ENCODE measurements around the gene MAP1LC3A. TPM values are rescaled to one million over a fixed set of nuclear protein-coding genes. Genes with fewer than 3 reads are reported as not detected.

MAP1LC3A gene
- total RNA-seq, 2 donors from 2014 or later, result 76.7 to 85.7 TPM

- ATAC-seq (no peak), DNase-seq (no peak)
- intact Hi-C loops (cut with DNase I), result no loop called here
Measured at GRCh38 chr20:34569598-34569997, 11.1 kb downstream of the MAP1LC3A start.

DNA sequence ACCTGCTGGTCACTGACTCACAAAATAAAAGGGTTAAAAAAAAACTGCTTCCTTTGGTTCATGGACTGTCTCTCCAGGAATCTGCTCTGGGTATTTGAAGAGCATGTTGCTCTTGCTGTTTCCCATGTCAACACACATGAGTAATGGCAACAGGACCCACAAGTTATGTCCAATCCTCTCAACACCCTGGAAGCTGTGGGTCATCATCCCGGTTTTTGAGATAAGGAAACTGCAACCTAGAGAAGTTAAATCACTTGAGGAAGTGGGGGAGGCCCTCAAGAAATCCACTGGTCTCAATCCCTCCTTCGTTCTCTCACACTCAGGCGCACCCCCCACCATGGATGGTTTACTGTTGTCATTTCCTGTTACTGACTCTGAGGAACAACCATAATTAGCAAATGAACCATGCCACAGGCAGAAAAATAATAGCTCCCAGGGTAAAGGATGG is 12.4 kb downstream of the MAP1LC3A start:
- ATAC-seq, result peak in 1 of 2 donors; percentile 42
- intact Hi-C loops (cut with DNase I), result loop anchor here in 1 of 2 donors (10.0 kb wide), 1 partner anchor 184 kb away; no protein-coding TSS in a partner anchor
- DNase-seq, result no peak

DNA sequence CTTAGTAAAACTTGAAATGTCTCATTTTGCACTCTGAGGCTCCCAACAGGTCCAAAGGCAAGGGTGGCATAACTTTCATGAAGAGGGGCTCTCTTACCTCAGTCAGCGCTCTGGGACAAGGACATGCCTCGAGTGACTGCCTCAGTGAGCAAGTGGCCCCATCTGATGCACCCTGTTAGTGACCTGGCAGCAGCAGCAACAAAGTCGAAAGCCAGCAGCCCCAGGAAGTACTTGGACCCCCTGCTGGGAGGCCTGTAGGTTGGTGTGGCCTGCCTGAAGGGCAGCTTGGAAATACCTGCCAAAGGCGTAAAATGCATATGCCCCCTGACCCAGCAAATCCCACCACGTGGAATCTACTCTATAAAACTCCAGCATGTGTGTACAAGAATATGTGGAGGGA is 13.2 kb downstream of the MAP1LC3A start:
- ATAC-seq, result no peak

DNA sequence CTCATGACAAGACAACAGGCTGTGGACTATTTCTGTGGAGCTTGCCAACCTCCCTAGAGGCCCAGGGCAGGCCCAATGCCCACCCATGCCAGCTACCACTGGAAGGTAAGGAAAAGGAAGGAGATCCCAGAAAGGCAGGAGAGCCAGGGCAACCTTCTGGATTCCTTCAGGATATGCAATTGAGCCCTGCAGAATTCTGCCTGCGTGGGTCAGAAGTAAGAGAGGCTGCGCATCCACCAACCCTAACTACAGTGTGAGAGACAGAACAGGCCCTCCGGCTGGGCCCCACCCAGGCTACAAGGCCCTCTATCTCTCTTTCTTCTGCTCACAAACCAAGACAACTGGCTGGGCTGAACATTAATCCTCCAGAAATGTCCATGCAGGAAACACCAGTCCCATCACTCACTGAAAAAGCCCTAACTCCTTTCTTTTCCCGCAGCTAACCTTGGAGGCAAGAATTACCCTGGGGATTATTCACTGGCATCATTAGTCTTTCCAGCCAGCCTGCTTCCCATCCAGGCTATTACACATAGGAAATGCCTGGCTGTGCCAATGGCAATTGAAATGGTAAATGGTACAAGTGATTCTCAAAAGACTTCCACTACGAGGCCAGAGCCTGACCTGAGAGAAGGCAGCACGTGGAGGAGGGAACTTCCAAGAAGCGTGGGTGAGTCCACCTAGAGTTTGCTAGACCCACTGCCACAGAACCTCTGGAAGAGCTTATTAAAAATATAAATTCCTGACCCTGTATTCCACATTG is 15.2 kb downstream of the MAP1LC3A start:
- no peak for DNase-seq

More for the DNA sequence above, 13.2 kb downstream of the MAP1LC3A start:
- no peak for DNase-seq
- intact Hi-C loops (cut with DNase I), result loop anchor here in 1 of 2 donors (10.0 kb wide), 1 partner anchor 183 kb away; no protein-coding TSS in a partner anchor

GRCh38 chr20:34574426-34574825 is 15.9 kb downstream of the MAP1LC3A start:
- ATAC-seq (no peak), DNase-seq (no peak)
- intact Hi-C loops (cut with DNase I), result loop anchor here in 1 of 2 donors (10.0 kb wide), 1 partner anchor 180 kb away; no protein-coding TSS in a partner anchor

More for the DNA sequence above, 15.2 kb downstream of the MAP1LC3A start:
- ATAC-seq, result no peak
- intact Hi-C loops (cut with DNase I), result loop anchor here in 1 of 2 donors (10.0 kb wide), 1 partner anchor 181 kb away; no protein-coding TSS in a partner anchor

DNA sequence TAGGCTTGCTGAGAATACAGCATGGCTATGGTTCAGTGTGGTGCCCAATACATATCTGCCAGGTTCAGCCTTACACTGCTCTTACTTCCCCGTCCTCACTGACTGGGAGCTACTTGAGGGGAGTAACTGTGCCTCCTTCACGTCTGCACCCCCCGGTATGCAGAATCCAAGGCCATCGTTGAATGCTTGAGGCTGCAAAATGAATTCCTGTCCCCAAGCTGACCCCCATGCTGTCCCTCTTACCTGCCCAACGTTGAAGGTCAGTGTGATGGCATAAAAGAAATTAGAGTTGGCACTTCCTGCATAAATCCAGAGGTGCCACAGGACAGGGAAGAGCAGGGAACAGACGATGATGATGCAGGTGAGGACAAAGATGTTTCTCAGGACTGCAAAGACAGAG is 16.3 kb downstream of the MAP1LC3A start:
- ATAC-seq, result no peak
- DNase-seq, result no peak

DNA sequence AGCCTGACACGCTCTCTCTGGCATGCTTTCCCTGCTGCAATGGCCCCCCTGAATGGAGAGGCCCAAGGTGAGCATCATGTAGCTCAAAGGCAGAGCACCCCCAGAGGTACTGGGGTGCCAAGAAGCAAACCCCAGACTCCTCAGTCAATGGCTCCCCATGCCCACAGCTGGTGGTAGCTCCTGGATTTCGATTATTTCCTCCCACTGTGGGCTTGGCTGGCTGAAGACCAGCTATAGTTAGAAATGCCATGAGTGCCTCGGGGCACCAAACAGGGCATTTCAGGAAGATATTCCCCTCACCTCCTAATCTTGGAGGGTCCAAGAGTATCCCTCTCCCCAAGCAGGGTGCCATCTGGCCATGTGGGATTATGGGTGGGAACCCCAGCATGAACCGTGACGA is 16.8 kb downstream of the MAP1LC3A start:
- DNase-seq (no peak), ATAC-seq (no peak)
- intact Hi-C loops (cut with DNase I), result loop anchor here (5.0 to 10.0 kb wide), 2 partner anchors 180 to 197 kb away; no protein-coding TSS in a partner anchor

More for the DNA sequence above, 16.3 kb downstream of the MAP1LC3A start:
- intact Hi-C loops (cut with DNase I), result loop anchor here (5.0 to 10.0 kb wide), 2 partner anchors 180 to 197 kb away; no protein-coding TSS in a partner anchor

DNA sequence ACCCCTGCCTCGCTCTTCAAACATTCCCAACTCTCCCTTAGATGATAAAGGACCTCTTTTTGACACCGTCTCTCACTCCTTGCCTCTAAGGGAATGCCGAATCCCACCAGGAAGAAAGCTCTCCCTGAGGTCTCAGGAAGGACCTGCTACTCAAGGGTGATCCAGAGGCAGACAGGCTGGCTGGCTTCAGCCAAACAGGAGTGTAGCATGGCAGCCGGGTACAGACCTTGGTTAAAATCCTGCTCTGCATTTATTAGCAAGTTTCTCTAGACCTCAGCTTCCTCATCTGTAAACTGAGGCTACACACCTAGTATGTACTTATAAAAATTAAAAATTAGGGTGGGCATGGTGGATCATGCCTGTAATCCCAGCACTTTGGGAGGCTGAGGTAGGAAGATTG is 17.2 kb downstream of the MAP1LC3A start:
- ATAC-seq (no peak), DNase-seq (no peak)
- intact Hi-C loops (cut with DNase I), result loop anchor here (5.0 to 10.0 kb wide), 2 partner anchors 179 to 197 kb away; no protein-coding TSS in a partner anchor

GRCh38 chr20:34577061-34577460 is 18.5 kb downstream of the MAP1LC3A start:
- intact Hi-C loops (cut with DNase I), result loop anchor here (5.0 to 10.0 kb wide), 2 partner anchors 178 to 195 kb away; no protein-coding TSS in a partner anchor
- DNase-seq (no peak), ATAC-seq (no peak)

- intact Hi-C loops (cut with DNase I), result loop anchor here (5.0 to 10.0 kb wide), 2 partner anchors 177 to 194 kb away; no protein-coding TSS in a partner anchor
- DNase-seq, result no peak
- no peak for ATAC-seq
Measured at GRCh38 chr20:34578025-34578424, 19.5 kb downstream of the MAP1LC3A start.

DNA sequence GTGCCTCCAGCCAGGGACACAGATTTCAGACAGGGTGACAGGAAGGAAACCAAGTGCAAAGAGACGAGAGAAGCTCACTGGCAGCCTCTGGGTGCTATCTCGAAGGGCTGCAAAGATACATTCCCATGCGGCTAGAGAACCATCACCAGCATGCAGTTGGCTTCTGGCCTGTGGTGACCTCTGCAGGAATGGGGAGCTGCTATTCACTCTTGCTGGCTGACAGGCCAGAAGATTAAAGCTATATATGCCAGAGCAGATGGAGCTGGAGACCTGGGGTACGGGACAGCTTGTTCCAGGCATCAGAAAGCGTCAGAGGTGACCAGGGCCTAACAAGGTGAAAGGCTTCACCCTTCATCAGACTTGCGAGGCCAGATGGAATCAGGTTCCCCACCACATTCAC is 20.0 kb downstream of the MAP1LC3A start:
- intact Hi-C loops (cut with DNase I), result loop anchor here (5.0 to 10.0 kb wide), 2 partner anchors 176 to 194 kb away; no protein-coding TSS in a partner anchor

DNA sequence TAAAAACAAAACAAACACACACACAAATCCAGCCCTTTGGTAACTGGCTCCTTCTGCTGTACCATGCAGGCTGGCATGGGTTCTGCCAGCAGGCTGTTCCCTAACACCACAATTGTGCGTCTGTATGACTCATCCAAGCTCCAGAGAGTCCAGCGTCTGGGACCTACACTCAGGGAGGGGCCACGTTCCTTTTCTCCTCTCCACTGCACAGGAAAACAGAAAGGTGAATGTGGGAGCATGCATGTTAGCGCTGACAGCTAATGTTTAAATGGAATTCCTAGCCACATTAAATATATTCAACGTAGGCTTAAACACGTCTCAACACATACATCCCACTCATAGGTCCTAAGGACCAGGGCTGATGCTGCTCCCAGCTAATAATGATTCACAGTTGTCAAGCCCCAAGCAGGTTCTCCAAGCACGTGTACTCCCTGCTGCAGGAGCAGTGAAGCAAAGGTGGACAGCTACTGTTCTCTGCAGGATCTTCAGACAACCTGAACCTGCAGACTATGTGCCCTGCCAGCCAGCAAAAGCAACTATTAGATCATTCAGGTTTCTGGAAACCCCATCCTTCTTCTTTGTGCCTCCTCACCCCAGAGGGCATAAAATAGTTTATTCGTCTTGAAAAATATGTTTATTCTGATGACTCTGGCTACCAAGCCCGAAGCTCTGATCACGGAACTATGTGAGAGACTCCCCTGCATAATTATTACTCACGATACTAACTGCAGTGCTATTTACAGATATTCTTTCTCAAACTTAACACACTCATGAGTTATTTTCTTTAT is 20.9 kb downstream of the MAP1LC3A start:
- intact Hi-C loops (cut with DNase I), result loop anchor here (5.0 to 10.0 kb wide), 2 partner anchors 175 to 193 kb away; no protein-coding TSS in a partner anchor
- ATAC-seq, result peak; percentile 89 to 91
- peak; percentile 68 for DNase-seq

More for the DNA sequence above, 20.0 kb downstream of the MAP1LC3A start:
- ATAC-seq (peak; percentile 28 to 39), DNase-seq (no peak)

DNA sequence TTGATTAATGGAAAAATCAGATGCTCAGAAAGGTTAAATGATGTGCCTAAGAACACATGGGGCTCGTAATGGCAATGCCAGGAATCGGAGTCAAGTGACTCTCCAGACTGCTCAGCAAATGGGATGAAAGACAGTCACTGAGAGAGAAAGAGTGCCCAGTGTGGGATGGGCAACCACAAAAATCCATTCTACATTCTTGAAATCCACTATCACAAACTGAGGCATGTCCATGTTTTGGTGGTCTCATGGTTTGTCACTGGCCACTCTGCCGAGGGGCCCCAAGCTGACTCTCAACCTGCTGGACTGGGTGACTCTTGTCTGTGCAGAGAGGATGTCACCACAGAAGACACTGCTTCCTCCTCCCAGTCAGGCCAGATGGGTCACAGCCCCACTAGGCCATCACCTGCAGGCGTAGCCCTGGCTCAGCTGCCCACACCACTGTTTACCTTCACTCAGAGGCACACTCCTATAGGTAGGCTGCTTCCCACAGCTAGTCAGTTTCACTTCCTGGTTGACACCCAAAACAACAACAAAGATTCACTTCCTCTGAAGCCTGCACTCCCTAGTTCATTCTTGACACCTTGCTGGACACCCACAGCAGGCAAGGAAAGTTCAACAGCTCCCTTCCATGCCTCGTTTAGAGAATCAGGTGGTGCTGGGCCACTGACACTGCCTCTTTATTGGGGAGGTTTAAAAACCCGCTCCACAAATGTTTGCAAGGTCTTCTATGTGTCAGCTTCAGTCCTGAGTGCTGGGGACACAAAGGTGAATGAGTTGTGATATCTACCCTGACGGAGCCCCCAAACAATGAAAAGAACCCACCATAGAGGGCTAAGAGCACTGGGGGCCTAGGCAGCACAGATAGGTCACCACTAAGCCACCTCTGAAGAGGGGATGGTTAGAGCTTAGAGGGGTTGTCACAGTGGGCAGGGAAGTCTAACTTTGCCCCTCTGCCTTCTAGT is 21.7 kb downstream of the MAP1LC3A start:
- no peak for DNase-seq
- ATAC-seq, result no peak
- intact Hi-C loops (cut with DNase I), result loop anchor here (5.0 to 10.0 kb wide), 3 partner anchors 125 to 192 kb away; partner anchors contain the start of gene TP53INP2 (in 1 of the 2)

DNA sequence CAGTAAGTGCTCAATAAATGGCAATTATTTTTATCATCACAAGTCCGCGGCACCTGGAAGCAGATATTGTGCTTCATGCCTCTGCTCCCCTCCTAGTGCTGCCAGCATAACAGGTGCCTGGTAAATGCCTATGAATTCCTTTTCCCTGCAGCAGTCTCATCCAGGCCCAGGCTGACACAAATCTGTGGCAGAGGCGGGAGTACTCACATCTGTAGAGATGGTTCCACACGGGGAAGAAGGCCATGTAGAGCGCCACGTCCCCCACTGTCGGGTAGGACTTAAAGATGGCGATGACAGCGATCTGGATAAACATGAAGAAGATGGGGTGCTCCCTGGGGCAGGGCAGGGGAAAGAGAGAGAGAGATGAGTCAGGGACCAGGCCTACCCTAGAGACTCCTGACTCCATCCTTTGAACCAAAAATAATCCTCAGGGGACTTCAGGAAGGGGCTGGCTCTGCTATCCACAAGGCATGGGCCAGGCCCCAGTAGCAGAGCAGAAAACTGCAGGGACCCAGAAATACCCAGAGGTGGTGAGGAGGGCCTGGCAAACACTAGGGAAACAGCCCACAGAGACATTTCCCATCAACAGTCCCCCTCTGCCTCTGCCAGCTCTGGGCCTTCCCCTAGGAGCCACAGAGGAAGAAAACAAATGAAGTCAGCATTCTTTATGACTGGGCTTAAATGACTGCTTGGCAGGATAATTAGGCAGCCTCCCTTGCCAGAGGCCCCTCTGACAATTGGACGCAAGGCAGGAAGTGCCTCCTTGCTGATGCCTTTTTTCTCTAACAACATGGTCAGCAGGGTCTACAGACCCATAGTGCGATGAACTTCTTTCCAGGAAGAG is 23.0 kb downstream of the MAP1LC3A start:
- peak; percentile 34 for DNase-seq
- peak; percentile 41 to 53 for ATAC-seq
- intact Hi-C loops (cut with DNase I), result loop anchor here in 1 of 2 donors (10.0 kb wide), 1 partner anchor 123 kb away; the partner anchor contains the start of gene TP53INP2

DNA sequence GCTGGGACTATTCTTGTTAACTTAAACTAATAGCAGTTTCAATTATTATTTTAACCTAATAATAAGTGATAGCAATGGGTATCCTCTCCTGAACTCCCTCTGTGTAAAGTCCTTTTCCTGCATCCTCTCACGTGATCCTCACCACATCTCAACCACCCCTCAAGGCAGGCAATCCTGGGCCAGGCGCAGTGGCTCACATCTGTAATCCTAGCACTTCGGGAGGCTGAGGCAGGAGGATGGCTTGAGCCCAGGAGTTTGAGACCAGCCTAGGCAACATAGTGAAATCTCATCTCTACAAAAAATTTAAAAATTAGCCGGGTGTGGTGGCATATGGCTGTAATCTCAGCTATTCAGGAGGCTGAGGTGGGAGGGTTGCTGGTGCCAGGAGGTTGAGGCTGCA is 23.7 kb downstream of the MAP1LC3A start:
- ATAC-seq (no peak), DNase-seq (no peak)
- intact Hi-C loops (cut with DNase I), result loop anchor here in 1 of 2 donors (10.0 kb wide), 1 partner anchor 123 kb away; the partner anchor contains the start of gene TP53INP2

- DNase-seq (no peak), ATAC-seq (no peak)
- intact Hi-C loops (cut with DNase I), result loop anchor here in 1 of 2 donors (10.0 kb wide), 1 partner anchor 122 kb away; the partner anchor contains the start of gene TP53INP2
Measured at GRCh38 chr20:34582911-34583310, 24.4 kb downstream of the MAP1LC3A start.

DNA sequence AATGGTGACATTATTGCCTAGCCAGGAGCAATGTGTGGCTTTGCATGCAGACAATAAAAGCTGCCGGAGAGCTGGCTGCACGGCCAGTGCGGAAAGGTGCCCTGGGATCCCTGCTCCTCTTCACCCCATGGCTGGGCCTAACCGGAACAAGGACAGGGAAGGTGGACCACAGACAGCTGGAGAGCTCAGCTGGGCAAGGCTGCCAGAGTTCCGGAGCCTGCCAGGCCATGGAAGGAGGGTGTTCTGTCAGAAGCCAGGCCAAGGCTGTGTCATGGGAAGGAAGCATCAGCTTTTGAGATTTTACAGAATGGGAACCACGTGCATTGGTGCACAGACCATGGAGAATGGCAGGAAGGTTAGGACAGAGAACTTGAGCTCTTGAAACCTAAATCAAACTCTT is 25.0 kb downstream of the MAP1LC3A start:
- no peak for DNase-seq
- intact Hi-C loops (cut with DNase I), result loop anchor here in 1 of 2 donors (10.0 kb wide), 1 partner anchor 121 kb away; the partner anchor contains the start of gene TP53INP2
- ATAC-seq, result peak; percentile 33 to 56

All from left cardiac atrium (tissue), 4 donors.